Measurements from ENCODE around the gene PSME2.

- no peak for TF ChIP-seq CTCF (IDR thresholded peaks at IDR 0.05)
- TF ChIP-seq POLR2A (IDR thresholded peaks at IDR 0.05) = no peak
Observed at GRCh38 chr14:24132061-24132685, 14.2 kb downstream of the PSME2 start.
